Measurements from ENCODE around the gene SMIM17.

Gene SMIM17

GRCh38 chr19:56642711-56643459 is at the start of gene SMIM17:
Gene SMIM17 (plus strand): TSS chr19:56643159. CDS start chr19:56645668, 2,509 bp downstream.
- no peak for DNase-seq (ENCODE audit: low read depth, low spot score)

- no peak for DNase-seq (ENCODE audit: low read depth, low spot score)
Measured at GRCh38 chr19:56594446-56594782, 48.5 kb upstream of the SMIM17 start.

GRCh38 chr19:56594783-56595547 is 48.0 kb upstream of the SMIM17 start, which contains the start of gene ZNF71:
Gene ZNF71 (plus strand): TSS chr19:56595302. CDS start chr19:56601559, 6,257 bp downstream.
- peak; percentile 59 for DNase-seq (ENCODE audit: low read depth, low spot score)

DNA sequence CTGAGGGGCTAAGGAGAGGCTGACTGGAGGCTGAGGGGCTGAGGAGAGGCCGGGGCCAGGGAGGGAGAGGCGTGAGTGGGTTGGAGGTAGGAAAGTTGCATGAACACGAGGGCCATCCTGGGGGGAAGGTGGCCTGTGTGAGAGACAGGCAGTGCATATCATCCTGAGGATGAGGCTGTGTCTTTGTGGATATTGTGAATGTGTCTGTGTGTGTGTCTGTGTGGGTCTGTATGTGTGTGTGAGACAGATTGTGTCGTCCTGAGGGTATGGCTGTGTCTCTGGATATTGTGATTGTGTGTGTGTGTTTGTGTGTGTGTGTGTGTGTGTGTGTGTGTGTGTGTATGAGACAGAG is 47.4 kb upstream of the SMIM17 start:
- DNase-seq (ENCODE audit: low read depth, low spot score) = no peak

DNA sequence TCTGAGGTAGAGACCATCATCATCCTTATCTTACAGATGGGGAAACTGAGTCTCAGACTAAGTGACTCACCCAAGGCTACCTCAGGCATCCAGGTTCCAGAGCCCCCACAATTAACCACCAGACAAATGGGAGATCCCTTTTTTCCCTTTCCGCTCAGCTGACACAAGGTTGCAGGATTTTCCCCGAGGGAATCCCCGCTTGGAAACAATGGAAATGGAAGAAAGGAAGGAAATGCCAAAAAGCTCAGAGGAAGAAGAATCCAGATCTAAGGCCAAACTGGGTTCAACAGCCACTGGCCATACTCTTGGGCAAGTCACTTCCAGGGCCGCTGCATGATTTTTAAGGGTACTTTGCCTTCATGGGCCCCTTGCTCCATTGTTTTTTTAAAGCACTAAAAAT is 46.3 kb upstream of the SMIM17 start:
- no peak for DNase-seq (ENCODE audit: low read depth, low spot score)

DNA sequence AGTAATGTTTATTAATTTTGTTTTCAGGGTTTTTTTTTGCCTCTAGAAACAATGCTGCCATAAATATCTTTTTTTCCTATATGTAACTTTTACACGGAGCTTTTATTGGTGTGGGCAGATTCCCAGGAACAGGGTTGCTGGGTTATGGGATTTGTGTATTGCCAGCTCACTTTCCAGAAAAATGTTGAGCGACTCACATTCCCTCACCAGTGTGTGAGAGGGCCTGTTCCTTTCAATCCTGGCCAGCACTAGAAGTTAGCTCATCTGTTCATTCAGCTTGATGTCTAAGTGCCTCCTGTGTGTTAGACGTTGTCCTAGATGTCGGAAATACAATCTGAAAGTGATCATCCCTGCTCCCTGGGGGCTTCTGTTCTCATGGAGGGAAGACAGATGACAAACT is 45.3 kb upstream of the SMIM17 start:
- DNase-seq (ENCODE audit: low read depth, low spot score) = no peak

DNA sequence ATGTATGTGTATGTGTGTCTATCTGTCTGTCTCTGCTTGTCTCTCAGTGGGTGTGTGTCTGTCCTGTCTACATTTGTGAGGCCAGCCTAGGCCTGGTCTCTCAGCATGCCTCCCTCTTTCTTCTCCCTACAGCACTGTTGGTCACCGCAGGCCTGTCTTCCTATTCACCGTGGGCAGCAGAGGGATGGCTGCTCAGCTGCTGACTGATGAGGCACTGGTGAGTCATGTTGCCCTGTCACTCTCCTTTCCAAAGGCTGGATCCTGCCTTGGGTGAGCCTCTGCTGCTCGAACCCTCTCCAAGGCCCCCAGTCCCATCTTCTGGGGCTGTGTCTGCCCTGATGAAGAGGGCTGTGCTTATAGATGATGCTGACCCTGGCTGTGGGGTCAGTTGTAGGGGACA is 41.6 kb upstream of the SMIM17 start:
- DNase-seq (ENCODE audit: low read depth, low spot score) = no peak

DNA sequence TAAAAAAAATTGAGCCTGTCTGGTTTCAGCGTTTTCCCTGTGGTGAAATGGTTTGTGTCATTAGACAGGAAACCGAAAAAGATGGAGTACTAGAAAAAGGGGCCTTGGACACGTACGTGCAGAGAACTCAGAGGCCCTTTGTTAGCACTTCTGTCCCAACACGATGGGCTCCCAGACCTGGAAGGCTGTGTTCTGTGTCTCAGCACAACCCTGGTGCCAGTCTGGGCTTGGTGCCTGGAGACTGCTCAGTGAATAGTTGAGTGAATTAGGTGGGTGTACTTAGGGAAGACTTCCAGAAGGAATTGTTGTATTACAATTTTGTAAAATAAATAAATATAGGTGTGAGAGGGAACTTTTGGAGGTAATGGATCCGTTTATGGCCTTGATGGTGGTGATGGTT is 39.1 kb upstream of the SMIM17 start:
- no peak for DNase-seq (ENCODE audit: low read depth, low spot score)

DNA sequence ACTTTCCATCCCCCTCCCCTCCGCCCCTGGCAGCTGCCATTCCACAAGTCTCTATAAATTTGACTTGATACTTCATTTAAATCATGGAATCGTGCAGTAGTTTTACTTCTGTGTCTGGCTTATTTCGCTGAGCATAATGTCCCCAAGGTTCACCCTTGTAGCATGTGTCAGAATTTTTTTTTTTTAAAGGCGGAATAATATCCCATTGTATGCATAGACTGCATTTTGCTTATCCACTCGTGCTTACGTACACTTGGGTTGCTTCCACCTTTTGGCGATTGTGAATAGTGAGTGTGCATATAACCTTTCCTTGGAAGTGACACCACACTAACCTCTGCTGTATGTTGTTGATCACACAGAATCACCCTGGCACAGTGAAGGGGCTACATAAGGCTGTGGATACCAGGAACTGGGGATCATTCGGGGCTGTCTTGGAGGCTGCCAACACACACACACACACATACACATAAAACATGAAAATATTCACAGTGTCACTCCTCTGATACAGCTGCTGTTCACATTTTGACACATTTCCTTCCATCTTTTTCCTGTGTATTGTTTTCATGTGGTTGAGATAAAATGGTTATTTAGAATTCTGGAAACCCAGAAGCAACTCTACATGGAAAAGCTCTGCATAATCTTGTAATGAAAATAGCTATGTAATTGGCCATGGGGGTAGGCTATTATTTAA is 34.5 kb upstream of the SMIM17 start:
- no peak for DNase-seq (ENCODE audit: low read depth, low spot score)

- no peak for DNase-seq (ENCODE audit: low read depth, low spot score)
Measured at GRCh38 chr19:56611288-56611687, 31.7 kb upstream of the SMIM17 start.

GRCh38 chr19:56612737-56613136 is 30.2 kb upstream of the SMIM17 start:
- DNase-seq (ENCODE audit: low read depth, low spot score) = no peak

- DNase-seq (ENCODE audit: low read depth, low spot score) = no peak
Measured at GRCh38 chr19:56613639-56614038, 29.3 kb upstream of the SMIM17 start.

- DNase-seq (ENCODE audit: low read depth, low spot score) = no peak
Measured at GRCh38 chr19:56617531-56617930, 25.4 kb upstream of the SMIM17 start.

DNA sequence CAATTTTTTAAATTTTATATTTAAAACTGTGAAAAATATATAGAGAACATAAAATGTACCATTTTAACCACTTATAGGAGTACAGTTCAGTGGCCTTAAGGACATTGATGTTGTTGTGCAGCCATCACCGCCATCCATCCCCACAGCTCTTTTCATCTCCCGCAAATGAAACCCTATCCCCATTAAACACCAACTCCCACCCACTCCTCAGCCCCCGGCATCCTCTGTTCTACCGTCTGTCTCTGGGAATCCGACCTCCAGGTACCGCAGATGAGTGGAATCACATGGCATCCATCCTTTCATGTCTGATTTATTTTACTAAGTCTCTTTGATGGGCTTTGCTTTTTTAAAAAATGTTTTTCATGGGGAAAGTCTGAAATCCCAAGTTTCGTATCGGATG is 23.8 kb upstream of the SMIM17 start:
- no peak for DNase-seq (ENCODE audit: low read depth, low spot score)

DNA sequence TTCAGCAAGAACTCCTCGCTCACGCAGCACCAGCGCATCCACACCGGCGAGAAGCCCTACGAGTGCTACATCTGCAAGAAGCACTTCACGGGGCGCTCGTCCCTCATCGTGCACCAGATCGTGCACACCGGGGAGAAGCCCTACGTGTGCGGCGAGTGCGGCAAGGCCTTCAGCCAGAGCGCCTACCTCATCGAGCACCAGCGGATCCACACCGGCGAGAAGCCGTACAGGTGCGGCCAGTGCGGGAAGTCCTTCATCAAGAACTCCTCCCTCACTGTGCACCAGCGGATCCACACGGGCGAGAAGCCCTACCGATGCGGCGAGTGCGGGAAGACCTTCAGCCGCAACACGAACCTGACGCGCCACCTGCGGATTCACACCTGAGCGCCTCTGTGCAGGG is 20.6 kb upstream of the SMIM17 start:
- DNase-seq (ENCODE audit: low read depth, low spot score) = no peak

DNA sequence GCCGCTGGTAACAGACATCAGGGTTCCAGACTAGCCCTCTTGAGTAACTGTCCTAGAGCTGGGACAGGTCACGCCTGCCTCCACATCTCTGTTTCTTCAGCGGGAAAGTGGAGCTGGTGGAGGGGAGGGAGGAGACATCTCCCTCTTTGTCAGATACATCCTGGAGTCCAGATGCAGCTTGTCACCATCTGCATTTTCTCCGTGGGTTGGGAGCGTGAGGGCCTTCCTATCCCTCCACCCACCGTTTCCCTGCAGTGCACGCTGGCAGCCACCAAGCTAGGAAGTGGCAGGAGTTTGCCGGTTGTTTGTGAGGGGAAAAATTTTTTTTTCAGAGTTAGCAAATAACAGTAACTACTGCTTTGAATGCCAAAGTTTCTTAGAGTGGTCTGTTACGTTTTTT is 20.0 kb upstream of the SMIM17 start:
- DNase-seq (ENCODE audit: low read depth, low spot score) = no peak

- no peak for DNase-seq (ENCODE audit: low read depth, low spot score)
Measured at GRCh38 chr19:56625708-56626107, 17.3 kb upstream of the SMIM17 start.

- no peak for DNase-seq (ENCODE audit: low read depth, low spot score)
Measured at GRCh38 chr19:56633021-56633420, 9.9 kb upstream of the SMIM17 start.

DNA sequence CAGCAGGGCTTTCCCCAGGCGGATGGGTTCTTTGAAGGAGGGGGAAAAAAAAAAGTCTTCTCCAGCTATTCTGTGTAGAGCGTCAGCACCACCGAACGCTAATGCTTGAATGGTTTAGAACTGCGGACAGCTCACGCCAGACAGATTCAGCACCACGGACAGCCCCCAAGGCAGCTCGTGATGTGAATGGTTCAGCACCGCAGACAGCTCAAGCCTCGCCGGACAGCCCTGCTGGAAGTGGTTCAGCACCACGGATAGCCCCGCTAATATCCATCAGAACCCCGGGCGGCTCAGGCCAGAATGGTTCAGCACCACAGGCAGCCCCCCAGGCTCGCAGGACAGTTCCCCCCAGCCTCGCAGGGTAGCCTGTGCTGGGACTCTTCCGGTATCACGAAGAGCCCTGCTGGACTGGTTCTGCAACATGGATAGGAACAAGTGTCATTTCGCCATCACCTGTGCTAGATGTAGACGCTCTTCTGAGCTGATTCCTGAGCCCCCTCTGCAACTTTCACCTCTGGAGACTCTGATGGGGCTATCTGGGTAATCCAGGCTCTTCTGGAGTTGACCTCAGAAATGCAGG is 4.9 kb upstream of the SMIM17 start:
- DNase-seq (ENCODE audit: low read depth, low spot score) = no peak

GRCh38 chr19:56639217-56639616 is 3.7 kb upstream of the SMIM17 start:
- DNase-seq (ENCODE audit: low read depth, low spot score) = no peak

DNA sequence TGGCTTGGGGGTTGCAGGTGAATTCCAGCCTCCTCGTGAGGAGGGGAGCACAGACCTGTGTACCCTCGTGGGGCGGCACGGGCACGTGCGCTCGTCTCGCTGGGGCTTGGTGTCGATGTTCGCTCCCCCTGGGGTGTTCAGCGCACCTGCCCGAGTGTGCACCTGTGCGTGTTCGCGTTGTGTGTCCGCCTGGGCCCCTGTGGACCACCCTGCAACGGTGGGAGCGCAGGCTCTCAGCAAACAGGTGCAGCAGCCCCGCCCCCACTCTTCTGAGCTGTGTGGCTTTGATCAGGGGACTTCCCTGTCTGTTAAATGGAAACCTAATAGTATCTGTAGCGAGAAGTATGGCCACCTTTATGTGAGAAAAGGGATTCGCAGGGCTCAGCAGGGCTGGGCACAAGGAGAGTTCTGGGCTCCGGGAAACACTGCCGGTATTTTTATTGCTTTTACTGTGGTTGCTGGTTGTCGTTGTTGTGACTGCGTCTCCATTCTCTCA is 549 bp downstream of the SMIM17 start:
- DNase-seq (ENCODE audit: low read depth, low spot score) = no peak

- DNase-seq (ENCODE audit: low read depth, low spot score) = no peak
Measured at GRCh38 chr19:56654151-56654550, 11.2 kb downstream of the SMIM17 start.
